ENCODE results near the gene ISLR. TPM values are rescaled to one million over a fixed set of nuclear protein-coding genes. Genes with fewer than 3 reads are reported as not detected.

The ISLR gene
- total and polyA plus RNA-seq, 12 donors = 8.8 to 19.7 (median 13.2) TPM

- peak overlapping the region in 6 of 10 donors; percentile 43 to 67 (median 52) for H3K27ac ChIP-seq
- no peak for TF ChIP-seq CTCF (IDR thresholded peaks at IDR 0.05)
- H3K27me3 ChIP-seq = peaks cover 0 to 100% (median 78%) of the 10 kb centered on the region in 7 donors
- H3K36me3 ChIP-seq = peaks cover 0 to 14% (median 0%) of the 10 kb centered on the region in 9 donors
- H3K9me3 ChIP-seq = peaks cover 0 to 4% (median 0%) of the 10 kb centered on the region in 11 donors
- DNase-seq (no peak), ATAC-seq (no peak)
- intact Hi-C loops (cut with DNase I) = loop anchor here in 1 of 10 donors (10.0 kb wide), 1 partner anchor 113 kb away; no protein-coding TSS in a partner anchor
- 30 to 31% methylated on average over 20 of the region's 20 CpGs for WGBS, 2 donors
- H3K4me1 ChIP-seq = peaks cover 7 to 84% (median 70%) of the 10 kb centered on the region in 9 donors
- peak overlapping the region in 4 of 10 donors; percentile 48 to 59 (median 52) for H3K4me3 ChIP-seq
Observed at GRCh38 chr15:74131628-74132413, 41.7 kb upstream of the ISLR start.

DNA sequence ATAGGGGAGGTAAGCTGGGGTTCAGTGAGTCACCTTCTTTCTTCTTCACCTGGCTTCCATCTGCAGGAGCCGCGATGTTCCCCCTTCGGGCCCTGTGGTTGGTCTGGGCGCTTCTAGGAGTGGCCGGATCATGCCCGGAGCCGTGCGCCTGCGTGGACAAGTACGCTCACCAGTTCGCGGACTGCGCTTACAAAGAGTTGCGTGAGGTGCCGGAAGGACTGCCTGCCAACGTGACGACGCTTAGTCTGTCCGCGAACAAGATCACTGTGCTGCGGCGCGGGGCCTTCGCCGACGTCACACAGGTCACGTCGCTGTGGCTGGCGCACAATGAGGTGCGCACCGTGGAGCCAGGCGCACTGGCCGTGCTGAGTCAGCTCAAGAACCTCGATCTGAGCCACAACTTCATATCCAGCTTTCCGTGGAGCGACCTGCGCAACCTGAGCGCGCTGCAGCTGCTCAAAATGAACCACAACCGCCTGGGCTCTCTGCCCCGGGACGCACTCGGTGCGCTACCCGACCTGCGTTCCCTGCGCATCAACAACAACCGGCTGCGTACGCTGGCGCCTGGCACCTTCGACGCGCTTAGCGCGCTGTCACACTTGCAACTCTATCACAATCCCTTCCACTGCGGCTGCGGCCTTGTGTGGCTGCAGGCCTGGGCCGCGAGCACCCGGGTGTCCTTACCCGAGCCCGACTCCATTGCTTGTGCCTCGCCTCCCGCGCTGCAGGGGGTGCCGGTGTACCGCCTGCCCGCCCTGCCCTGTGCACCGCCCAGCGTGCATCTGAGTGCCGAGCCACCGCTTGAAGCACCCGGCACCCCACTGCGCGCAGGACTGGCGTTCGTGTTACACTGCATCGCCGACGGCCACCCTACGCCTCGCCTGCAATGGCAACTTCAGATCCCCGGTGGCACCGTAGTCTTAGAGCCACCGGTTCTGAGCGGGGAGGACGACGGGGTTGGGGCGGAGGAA, 40.5 kb upstream of the ISLR start:
- Histone ChIP-seq H3K36me3 (peaks cover 0 to 14% (median 0%) of the 10 kb centered on the region in 9 donors), H3K9me3 (peaks cover 0 to 4% (median 0%) of the 10 kb centered on the region in 11 donors), H3K4me1 (peaks cover 13 to 85% (median 69%) of the 10 kb centered on the region in 9 donors), H3K27me3 (peaks cover 0 to 100% (median 76%) of the 10 kb centered on the region in 7 donors), H3K4me3 (peak overlapping the region in 1 of 10 donors; percentile 10), H3K27ac (peak overlapping the region in 4 of 10 donors; percentile 28 to 60 (median 50))
- 35 to 45% methylated on average over 90 of the region's 90 CpGs for WGBS, 2 donors
- ATAC-seq (no peak), DNase-seq (peak in 1 of 2 donors; percentile 13)
- intact Hi-C loops (cut with DNase I) = loop anchor here in 1 of 10 donors (10.0 kb wide), 1 partner anchor 112 kb away; no protein-coding TSS in a partner anchor
- TF ChIP-seq CTCF (IDR thresholded peaks at IDR 0.05) = peak in 2 of 9 donors; percentile 9 to 11

- intact Hi-C loops (cut with DNase I) = loop anchor here in 1 of 10 donors (10.0 kb wide), 1 partner anchor 111 kb away; no protein-coding TSS in a partner anchor
- Histone ChIP-seq H3K27ac (no peak overlapping the region), H3K9me3 (peaks cover 0 to 4% (median 0%) of the 10 kb centered on the region in 11 donors), H3K27me3 (peaks cover 0 to 96% (median 68%) of the 10 kb centered on the region in 7 donors), H3K4me3 (no peak overlapping the region), H3K36me3 (peaks cover 0 to 14% (median 0%) of the 10 kb centered on the region in 9 donors), H3K4me1 (peaks cover 13 to 76% (median 61%) of the 10 kb centered on the region in 9 donors)
- DNase-seq (peak in 1 of 2 donors; percentile 12), ATAC-seq (no peak)
- WGBS, 2 donors = 37 to 48% methylated on average over 71 of the region's 71 CpGs
- no peak for TF ChIP-seq CTCF (IDR thresholded peaks at IDR 0.05)
Observed at GRCh38 chr15:74133694-74134386, 39.7 kb upstream of the ISLR start.

Measured in heart right ventricle (tissue), 16 donors.